ENCODE data around the gene EFCAB6. TPM values are rescaled to one million over a fixed set of nuclear protein-coding genes. Genes with fewer than 3 reads are reported as not detected.
A peak's percentile ranks its signal among the peaks of the same experiment; 100 is the strongest.

The EFCAB6 gene
- total and polyA plus RNA-seq, 11 donors, result 0.53 to 2.3 (median 1.5) TPM

GRCh38 chr22:43516996-43517635, 295.0 kb downstream of the EFCAB6 start:
- DNase-seq (no peak), ATAC-seq (peak in 1 of 4 donors; percentile 33)
- Histone ChIP-seq H3K4me1 (no peaks in the 10 kb centered on the region), H3K27me3 (peaks cover 0 to 17% (median 0%) of the 10 kb centered on the region in 9 donors), H3K27ac (no peak overlapping the region), H3K4me3 (no peak overlapping the region), H3K9me3 (no peaks in the 10 kb centered on the region), H3K36me3 (no peaks in the 10 kb centered on the region)
- intact Hi-C loops (cut with DNase I), result no loop called here
- 74 to 84% (median 82%) methylated on average over 14 of the region's 14 CpGs for WGBS, 4 donors
- TF ChIP-seq, protein P1, sequence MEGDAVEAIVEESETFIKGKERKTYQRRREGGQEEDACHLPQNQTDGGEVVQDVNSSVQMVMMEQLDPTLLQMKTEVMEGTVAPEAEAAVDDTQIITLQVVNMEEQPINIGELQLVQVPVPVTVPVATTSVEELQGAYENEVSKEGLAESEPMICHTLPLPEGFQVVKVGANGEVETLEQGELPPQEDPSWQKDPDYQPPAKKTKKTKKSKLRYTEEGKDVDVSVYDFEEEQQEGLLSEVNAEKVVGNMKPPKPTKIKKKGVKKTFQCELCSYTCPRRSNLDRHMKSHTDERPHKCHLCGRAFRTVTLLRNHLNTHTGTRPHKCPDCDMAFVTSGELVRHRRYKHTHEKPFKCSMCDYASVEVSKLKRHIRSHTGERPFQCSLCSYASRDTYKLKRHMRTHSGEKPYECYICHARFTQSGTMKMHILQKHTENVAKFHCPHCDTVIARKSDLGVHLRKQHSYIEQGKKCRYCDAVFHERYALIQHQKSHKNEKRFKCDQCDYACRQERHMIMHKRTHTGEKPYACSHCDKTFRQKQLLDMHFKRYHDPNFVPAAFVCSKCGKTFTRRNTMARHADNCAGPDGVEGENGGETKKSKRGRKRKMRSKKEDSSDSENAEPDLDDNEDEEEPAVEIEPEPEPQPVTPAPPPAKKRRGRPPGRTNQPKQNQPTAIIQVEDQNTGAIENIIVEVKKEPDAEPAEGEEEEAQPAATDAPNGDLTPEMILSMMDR (IDR thresholded peaks at IDR 0.05), result no peak
- no peak for TF ChIP-seq POLR2A (IDR thresholded peaks at IDR 0.05)

DNA sequence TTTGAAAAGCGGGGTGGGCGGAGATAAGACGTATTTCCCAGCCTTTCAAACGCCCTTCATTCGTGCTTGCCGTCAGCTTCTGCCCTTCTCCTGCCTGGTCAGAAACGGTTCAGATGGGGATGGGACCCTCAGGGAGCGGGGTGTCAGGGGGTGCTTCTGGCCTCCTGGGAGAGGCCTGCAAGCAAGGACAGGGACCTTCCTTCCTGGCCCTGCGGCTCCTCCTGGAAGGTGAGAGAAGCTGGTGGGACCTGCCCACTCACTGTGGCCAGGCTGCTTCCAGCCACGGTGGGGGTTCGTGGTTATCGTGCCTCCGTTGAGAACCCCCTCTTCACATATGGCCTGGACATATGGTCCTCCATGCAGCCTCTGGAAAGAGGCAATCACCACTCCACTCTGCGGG, 295.7 kb downstream of the EFCAB6 start:
- no peaks in the 10 kb centered on the region for H3K36me3 ChIP-seq
- TF ChIP-seq, protein P1 (IDR thresholded peaks at IDR 0.05), result no peak
- no peak for TF ChIP-seq POLR2A (IDR thresholded peaks at IDR 0.05)
- peaks cover 0 to 17% (median 0%) of the 10 kb centered on the region in 9 donors for H3K27me3 ChIP-seq
- no peak overlapping the region for H3K4me3 ChIP-seq
- H3K27ac ChIP-seq, result no peak overlapping the region
- H3K9me3 ChIP-seq, result no peaks in the 10 kb centered on the region
- ATAC-seq, result no peak
- no peak for DNase-seq
- no peaks in the 10 kb centered on the region for H3K4me1 ChIP-seq
- intact Hi-C loops (cut with DNase I), result no loop called here
- 73 to 83% (median 80%) methylated on average over 13 to 14 of the region's 14 CpGs for WGBS, 4 donors

GRCh38 chr22:43515902-43516301, 296.2 kb downstream of the EFCAB6 start:
- no peak overlapping the region for H3K27ac ChIP-seq
- no peaks in the 10 kb centered on the region for H3K36me3 ChIP-seq
- ATAC-seq (no peak), DNase-seq (no peak)
- TF ChIP-seq POLR2A (IDR thresholded peaks at IDR 0.05), result no peak
- TF ChIP-seq, protein P1 (IDR thresholded peaks at IDR 0.05), result no peak
- no peak overlapping the region for H3K4me3 ChIP-seq
- 58 to 79% (median 70%) methylated on average over 4 to 13 of the region's 13 CpGs for WGBS, 4 donors
- peaks cover 0 to 17% (median 0%) of the 10 kb centered on the region in 9 donors for H3K27me3 ChIP-seq
- H3K9me3 ChIP-seq, result no peaks in the 10 kb centered on the region
- H3K4me1 ChIP-seq, result no peaks in the 10 kb centered on the region
- intact Hi-C loops (cut with DNase I), result no loop called here

- ATAC-seq (no peak), DNase-seq (no peak)
- 75 to 91% (median 83%) methylated on average over 7 to 8 of the region's 8 CpGs for WGBS, 4 donors
- TF ChIP-seq, protein P1 (IDR thresholded peaks at IDR 0.05), result no peak
- no peak for TF ChIP-seq POLR2A (IDR thresholded peaks at IDR 0.05)
- Histone ChIP-seq H3K36me3 (no peaks in the 10 kb centered on the region), H3K27me3 (peaks cover 0 to 17% (median 0%) of the 10 kb centered on the region in 9 donors), H3K4me3 (no peak overlapping the region), H3K27ac (no peak overlapping the region), H3K4me1 (no peaks in the 10 kb centered on the region), H3K9me3 (no peaks in the 10 kb centered on the region)
- intact Hi-C loops (cut with DNase I), result no loop called here
Measured at GRCh38 chr22:43515411-43515810, 296.7 kb downstream of the EFCAB6 start.

Data from heart left ventricle (tissue), 16 donors.